ENCODE results near the gene ZFP36L2. TPM values are rescaled to one million over a fixed set of nuclear protein-coding genes. Genes with fewer than 3 reads are reported as not detected.
A peak's percentile ranks its signal among the peaks of the same experiment; 100 is the strongest.

The ZFP36L2 gene
- total RNA-seq, 2 donors from 2014 or later = 123 to 148 TPM

- no peak for DNase-seq (ENCODE audit: low spot score)
- intact Hi-C loops (cut with DNase I) = no loop called here
Observed at GRCh38 chr2:43255296-43255910, 29.0 kb upstream of the ZFP36L2 start.

- DNase-seq (ENCODE audit: low spot score) = no peak
- intact Hi-C loops (cut with DNase I) = no loop called here
Observed at GRCh38 chr2:43254331-43254730, 27.9 kb upstream of the ZFP36L2 start.

DNA sequence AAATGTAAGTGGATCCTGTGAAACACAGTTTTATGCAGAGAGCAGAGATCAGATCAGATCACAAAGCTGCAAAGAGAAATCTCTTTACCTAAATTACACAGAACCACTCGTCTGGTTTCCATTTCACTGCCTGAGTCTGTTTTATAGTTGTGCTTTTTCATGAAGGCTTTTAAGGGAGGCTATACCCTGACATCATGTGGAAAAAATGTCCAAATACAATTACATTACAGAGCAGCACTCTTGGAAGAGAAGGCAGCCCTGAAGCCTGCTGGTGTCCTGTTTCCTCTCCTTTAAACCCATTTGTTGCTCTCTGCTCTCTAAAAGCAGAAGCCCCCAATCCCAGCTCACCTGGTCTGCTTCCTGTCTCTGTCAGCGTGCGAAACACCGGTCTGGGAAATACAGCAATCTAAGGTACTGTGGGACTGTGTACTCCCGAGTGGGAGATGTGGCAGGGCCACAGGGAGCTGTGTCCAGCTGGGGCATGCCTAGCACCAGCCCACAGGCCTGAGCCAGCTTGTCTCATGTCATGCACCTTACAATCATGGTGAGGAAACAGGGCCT is 24.8 kb upstream of the ZFP36L2 start:
- no peak for DNase-seq (ENCODE audit: low spot score)
- intact Hi-C loops (cut with DNase I) = no loop called here

- no peak for DNase-seq (ENCODE audit: low spot score)
- intact Hi-C loops (cut with DNase I) = no loop called here
Observed at GRCh38 chr2:43250015-43250414, 23.6 kb upstream of the ZFP36L2 start.

GRCh38 chr2:43248621-43249020 is 22.2 kb upstream of the ZFP36L2 start:
- intact Hi-C loops (cut with DNase I) = no loop called here
- DNase-seq (ENCODE audit: low spot score) = peak; percentile 69

DNA sequence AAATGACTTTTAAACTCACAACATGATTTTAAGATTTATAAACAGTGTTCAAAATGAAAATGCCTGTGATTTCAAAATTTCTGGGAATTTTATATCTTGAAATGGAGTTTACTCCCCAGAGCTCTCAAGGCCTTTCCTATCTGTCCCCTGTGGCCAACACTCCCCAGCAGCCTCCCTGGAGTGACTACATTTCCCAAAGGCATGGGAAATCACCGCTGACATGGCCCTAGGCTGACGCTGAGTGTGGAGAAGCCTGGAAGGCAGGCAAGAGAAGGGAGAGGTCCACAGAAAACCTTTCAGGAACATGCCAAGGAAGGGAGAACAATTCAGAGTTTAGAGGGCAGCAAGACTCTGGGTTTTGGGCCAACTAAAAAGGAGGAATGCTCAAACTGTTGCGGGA is 20.2 kb upstream of the ZFP36L2 start:
- intact Hi-C loops (cut with DNase I) = no loop called here
- DNase-seq (ENCODE audit: low spot score) = no peak

GRCh38 chr2:43241558-43241957 is 15.2 kb upstream of the ZFP36L2 start:
- intact Hi-C loops (cut with DNase I) = loop anchor here in 1 of 2 donors (5.0 kb wide), 1 partner anchor 236 kb away; no protein-coding TSS in a partner anchor
- DNase-seq (ENCODE audit: low spot score) = no peak

DNA sequence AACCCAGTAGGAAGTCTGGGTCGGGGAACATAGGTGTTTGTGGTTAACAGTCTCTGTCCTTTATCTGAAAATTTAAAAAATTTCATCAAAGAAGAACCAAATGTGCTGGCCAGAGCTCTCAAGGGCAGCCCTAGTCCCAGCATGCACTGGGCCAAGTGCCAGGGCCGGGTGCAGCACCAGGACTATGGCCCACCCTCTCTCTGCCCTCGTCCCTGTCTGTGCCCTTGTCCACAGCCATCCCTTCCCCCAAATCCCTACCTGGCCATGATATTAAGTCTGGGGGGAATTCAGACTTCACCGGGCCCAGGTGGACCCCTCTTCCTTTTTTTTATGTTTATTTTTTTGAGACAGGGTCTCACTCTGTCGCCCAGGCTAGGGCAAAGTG is 14.4 kb upstream of the ZFP36L2 start:
- intact Hi-C loops (cut with DNase I) = loop anchor here in 1 of 2 donors (5.0 kb wide), 1 partner anchor 237 kb away; no protein-coding TSS in a partner anchor
- DNase-seq (ENCODE audit: low spot score) = no peak

GRCh38 chr2:43239981-43240765 is 13.8 kb upstream of the ZFP36L2 start:
- no peak for DNase-seq (ENCODE audit: low spot score)
- intact Hi-C loops (cut with DNase I) = loop anchor here in 1 of 2 donors (5.0 kb wide), 1 partner anchor 237 kb away; no protein-coding TSS in a partner anchor

- intact Hi-C loops (cut with DNase I) = no loop called here
- no peak for DNase-seq (ENCODE audit: low spot score)
Observed at GRCh38 chr2:43238813-43239212, 12.4 kb upstream of the ZFP36L2 start.

GRCh38 chr2:43238176-43238575 is 11.8 kb upstream of the ZFP36L2 start:
- DNase-seq (ENCODE audit: low spot score) = no peak
- intact Hi-C loops (cut with DNase I) = no loop called here

- intact Hi-C loops (cut with DNase I) = loop anchor here in 1 of 2 donors (5.0 kb wide), 1 partner anchor 249 kb away; no protein-coding TSS in a partner anchor
- peak; percentile 46 for DNase-seq (ENCODE audit: low spot score)
Observed at GRCh38 chr2:43233218-43234212, 7.1 kb upstream of the ZFP36L2 start.

DNA sequence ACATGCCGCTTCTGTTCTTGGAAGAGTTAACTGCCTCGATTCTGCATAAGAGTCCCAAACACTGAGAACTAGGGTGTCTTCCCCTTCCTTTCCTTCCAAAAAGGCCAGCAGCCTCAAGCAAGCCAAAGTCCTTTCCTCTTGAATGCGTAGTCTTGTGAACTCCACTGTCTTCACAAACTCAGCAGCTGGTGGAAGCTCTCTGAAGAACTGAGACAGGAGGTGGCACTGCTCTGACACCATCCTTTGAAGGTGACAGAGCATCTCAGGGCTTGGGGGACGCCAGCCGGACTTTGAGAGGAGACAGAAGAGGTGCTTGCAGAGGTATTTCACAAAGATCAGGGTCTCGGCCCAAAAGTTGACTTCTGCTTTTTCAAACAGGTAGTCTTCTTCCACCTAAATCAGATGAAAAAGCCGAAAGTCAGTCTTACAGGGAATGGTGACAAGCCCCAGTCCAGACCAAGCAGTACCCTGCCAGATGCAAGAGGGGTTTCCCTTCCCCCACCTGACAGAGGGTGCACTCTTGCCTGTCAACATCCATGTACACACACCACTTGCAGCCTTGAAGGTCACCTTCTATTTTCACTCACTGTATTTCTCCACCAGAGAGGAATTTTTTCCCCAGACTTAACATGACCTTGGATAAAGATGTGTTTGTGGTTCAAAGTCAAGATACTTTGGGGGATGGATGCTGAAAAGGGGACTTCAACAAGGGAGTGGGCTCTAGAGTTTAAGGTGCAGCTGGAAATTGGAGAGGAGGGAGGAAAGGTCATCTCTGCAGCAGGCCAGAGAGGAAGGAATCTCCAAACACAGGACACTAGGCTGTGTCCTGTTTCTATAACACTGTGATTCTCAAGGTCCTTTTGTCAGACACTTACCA is 4.8 kb upstream of the ZFP36L2 start:
- peak; percentile 66 for DNase-seq (ENCODE audit: low spot score)
- intact Hi-C loops (cut with DNase I) = loop anchor here in 1 of 2 donors (2.0 to 5.0 kb wide), 2 partner anchors 251 to 284 kb away; no protein-coding TSS in a partner anchor

GRCh38 chr2:43230351-43230885 is 4.0 kb upstream of the ZFP36L2 start:
- intact Hi-C loops (cut with DNase I) = loop anchor here in 1 of 2 donors (2.0 to 5.0 kb wide), 2 partner anchors 252 to 284 kb away; no protein-coding TSS in a partner anchor
- peak; percentile 14 for DNase-seq (ENCODE audit: low spot score)

- intact Hi-C loops (cut with DNase I) = loop anchor here (5.0 to 10.0 kb wide), 7 partner anchors 204 to 1287 kb away; no protein-coding TSS in a partner anchor
Observed at GRCh38 chr2:43228756-43229659, 2.6 kb upstream of the ZFP36L2 start.

DNA sequence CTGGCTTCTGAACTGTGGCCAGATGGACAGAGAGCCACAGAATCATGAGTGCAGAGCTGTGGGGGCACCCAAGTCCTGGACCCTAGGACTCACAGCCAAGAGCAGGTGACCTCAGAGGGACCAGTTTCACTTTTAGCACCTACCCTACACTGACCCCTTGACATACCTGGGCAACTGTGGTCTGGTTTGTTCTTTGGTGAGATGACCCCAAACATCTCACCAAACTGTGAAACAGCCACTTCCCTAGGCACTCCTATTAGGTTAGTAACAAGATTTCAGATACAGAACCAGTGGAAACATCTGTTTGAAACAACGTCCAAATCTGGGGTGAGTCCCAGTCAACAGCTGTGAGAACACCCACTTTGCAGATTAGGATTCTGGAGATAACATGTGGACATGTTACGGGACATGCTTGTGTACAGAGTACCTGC is 1.9 kb upstream of the ZFP36L2 start:
- DNase-seq (ENCODE audit: low spot score) = peak; percentile 24
- intact Hi-C loops (cut with DNase I) = loop anchor here (5.0 to 10.0 kb wide), 7 partner anchors 204 to 1286 kb away; no protein-coding TSS in a partner anchor

More at GRCh38 chr2:43228756-43229659, 2.6 kb upstream of the ZFP36L2 start:
- DNase-seq (ENCODE audit: low spot score) = peak; percentile 34
